HepG2 (cell line): ENCODE measurements around the gene SERINC5. TPM values are rescaled to one million over a fixed set of nuclear protein-coding genes. Genes with fewer than 3 reads are reported as not detected.
A peak's percentile ranks its signal among the peaks of the same experiment; 100 is the strongest.

ENCODE experiments used
- ARNTL ChIP-seq: sonication (generic); formaldehyde crosslinking; IDR thresholded peaks from 2 replicates; pipeline ENCODE4 v1.4.0; 2020; ENCODE audit warnings: mild to moderate bottlenecking, missing genetic modification reagents
- GTF2F1 ChIP-seq: fragments of 150-350 bp; IDR thresholded peaks from 2 replicates; pipeline ENCODE4 v1.6.1; 2014; ENCODE audit warnings: low read length
- HDAC2 ChIP-seq: sonication (generic); formaldehyde crosslinking; IDR thresholded peaks from 2 replicates; pipeline ENCODE4 v1.4.0; 2020; ENCODE audit warnings: missing genetic modification reagents
- HNF4A ChIP-seq: sonication (generic); formaldehyde crosslinking; IDR thresholded peaks from 2 replicates; pipeline ENCODE4 v1.4.0; 2020; ENCODE audit warnings: missing genetic modification reagents
- ISL2 ChIP-seq: sonication (generic); formaldehyde crosslinking; IDR thresholded peaks from 2 replicates; pipeline ENCODE4 v1.5.0; 2020; ENCODE audit warnings: missing genetic modification reagents
- JARID2 ChIP-seq: sonication (generic); formaldehyde crosslinking; IDR thresholded peaks from 2 replicates; pipeline ENCODE4 v1.8.1; 2023; ENCODE audit warnings: missing genetic modification reagents, inconsistent platforms; ENCODE audit not compliant: insufficient replicate concordance
- KIAA2018 ChIP-seq: sonication (generic); formaldehyde crosslinking; IDR thresholded peaks from 2 replicates; pipeline ENCODE4 v1.5.0; 2020; ENCODE audit warnings: mild to moderate bottlenecking, missing genetic modification reagents, borderline replicate concordance
- REST ChIP-seq, 2 experiments: IDR thresholded peaks; 2 replicates each; pipeline ENCODE4 v1.6.1; 2011 to 2012; ENCODE audit warnings: low read length in 2 of 2, borderline replicate concordance in 1 of 2, low read depth in 1 of 2, mild to moderate bottlenecking in 1 of 2, moderate library complexity in 1 of 2
- THRA ChIP-seq: sonication (generic); formaldehyde crosslinking; IDR thresholded peaks from 2 replicates; pipeline ENCODE4 v1.4.0; 2020; ENCODE audit warnings: missing genetic modification reagents, borderline replicate concordance
- ZC3H4 ChIP-seq: sonication (generic); formaldehyde crosslinking; IDR thresholded peaks from 2 replicates; pipeline ENCODE4 v1.4.0; 2020; ENCODE audit warnings: missing genetic modification reagents, borderline replicate concordance
- ZNF235 ChIP-seq: sonication (generic); formaldehyde crosslinking; IDR thresholded peaks from 2 replicates; pipeline ENCODE4 v1.8.1; 2023; ENCODE audit warnings: mild to moderate bottlenecking, missing genetic modification reagents, borderline replicate concordance
- ZNF639 ChIP-seq: conservative IDR thresholded peaks from 2 replicates; pipeline ENCODE4 v1.6.1; 2018; ENCODE audit warnings: missing genetic modification reagents
- polyA plus RNA-seq, 8 experiments: library from polyadenylated mRNA; depleted of rRNA in 3 of 8; stranded (reverse) in 7 of 8; unstranded in 1 of 8; fragments of >200 nt; fragmentation: Illumina TruSeq in 4 of 8; extraction: Trizol in 4 of 8; gene quantifications; 2 replicates each; pipeline versions ENCODE4 v1.2.1 to v1.2.3, GENCODE V29; 2011 to 2016; ENCODE audit warnings: low read depth in 4 of 8, missing spikeins in 1 of 8, mixed read lengths in 1 of 8; ENCODE audit not compliant: insufficient read depth in 1 of 8
- total RNA-seq, 5 experiments: library from RNA; depleted of rRNA; stranded (reverse); fragments of >200 nt; fragmentation: Illumina TruSeq; extraction: Trizol; gene quantifications; 2 replicates each; pipeline ENCODE4 v1.2.3, GENCODE V29; 2016; ENCODE audit warnings: low read depth in 1 of 5

SERINC5 gene
- total and polyA plus RNA-seq, 2 of the 13 experiments (the other 11 are each of a cell fraction or from before 2014, with no cell fraction given), result 17.3 to 22.8 TPM

GRCh38 chr5:80255811-80256712, at the start of gene SERINC5 (continued):
- peak; percentile 68; the same call in 1 of the 2 replicates for TF ChIP-seq ZNF639
- peak; percentile 59 for TF ChIP-seq HDAC2 (CRISPR knock-in tag)
- TF ChIP-seq ISL2 (CRISPR knock-in tag), result peak; percentile 61
- TF ChIP-seq KIAA2018 (CRISPR knock-in tag), result no peak
- TF ChIP-seq REST (IDR thresholded peaks at IDR 0.05; ENCODE audit: borderline replicate concordance in 1 of 2, low read depth in 1 of 2, low read length in 2 of 2), result peak in 1 of 2 experiments; percentile 52; a peak in 1 of 4 replicates
- TF ChIP-seq ZC3H4 (CRISPR knock-in tag), result no peak
- no peak for TF ChIP-seq GTF2F1
- no peak for TF ChIP-seq JARID2 (CRISPR knock-in tag)
- peak; percentile 40; the same call in 1 of the 2 replicates for TF ChIP-seq THRA
- 0 out of 2 replicates have a peak, but pooled peaks have one; percentile 18 for TF ChIP-seq HNF4A (CRISPR knock-in tag)
- peak; percentile 67 for TF ChIP-seq ARNTL (CRISPR knock-in tag)
- TF ChIP-seq ZNF235 (CRISPR knock-in tag), result peak; percentile 70; the same call in 1 of the 2 replicates
